Panc1 (cell line): ENCODE results near the gene PPP1R9B. TPM values are rescaled to one million over a fixed set of nuclear protein-coding genes. Genes with fewer than 3 reads are reported as not detected.

Source experiments
- ATAC-seq: fragments of 200-7000 bp; cut with Tn5 transposase; 2 replicates; pipeline ENCODE4 v1.9.1; 2020; ENCODE audit warnings: mild to moderate bottlenecking, moderate library complexity
- BruUV-seq: library from RNA; stranded (reverse); fragments of 400-500 nt; replicated peaks from 2 replicates; lab custom pipeline; 2021; lab: Mats Ljungman, UMichigan
- CTCF ChIA-PET: fragments of 300-600 bp; sonication (Branson Sonifier 250); formaldehyde crosslinking; loops from one replicate; lab custom pipeline; 2022; ENCODE audit warnings: antibody characterized with exemption; lab: Charles Lee
- POLR2A ChIA-PET: fragments of 300-600 bp; sonication (Branson Sonifier 250); formaldehyde crosslinking; loops from one replicate; lab custom pipeline; 2022; ENCODE audit warnings: antibody characterized with exemption; lab: Charles Lee
- DNase-seq: peaks from one replicate; pipeline ENCODE4 v3.0.0-alpha.2; 2010; ENCODE audit warnings: low read depth, low spot score
- H3K27ac ChIP-seq: 2 replicates; pipeline ENCODE4 v1.5.1; 2011; ENCODE audit warnings: mild to moderate bottlenecking, low read length, inconsistent platforms
- H3K27me3 ChIP-seq: fragments of 200-500 bp; sonication (Bioruptor generic); 2 replicates; pipeline ENCODE4 v1.6.0; 2014; ENCODE audit warnings: low read length, inconsistent platforms; ENCODE audit not compliant: control insufficient read depth, insufficient read depth
- H3K36me3 ChIP-seq: fragments of 200-500 bp; sonication (Bioruptor generic); 2 replicates; pipeline ENCODE4 v1.5.1; 2014; ENCODE audit warnings: inconsistent platforms, mild to moderate bottlenecking, low read length, moderate library complexity; ENCODE audit not compliant: control insufficient read depth, insufficient read depth
- H3K4me1 ChIP-seq: 2 replicates; pipeline ENCODE4 v1.5.1; 2011; ENCODE audit warnings: inconsistent platforms, mild to moderate bottlenecking, low read length, moderate library complexity; ENCODE audit not compliant: control insufficient read depth, insufficient read depth
- H3K4me3 ChIP-seq, 2 experiments: 2 replicates each; pipeline ENCODE4 v1.5.1; 2011 to 2012; ENCODE audit warnings: low read depth in 2 of 2, low read length in 2 of 2, mild to moderate bottlenecking in 2 of 2, inconsistent platforms in 1 of 2, moderate library complexity in 1 of 2
- H3K9me3 ChIP-seq: fragments of 200-500 bp; sonication (Bioruptor generic); 2 replicates; pipeline ENCODE4 v1.5.1; 2014; ENCODE audit warnings: low read depth, mild to moderate bottlenecking, inconsistent platforms, low read length, moderate library complexity; ENCODE audit not compliant: control insufficient read depth, insufficient read depth
- CTCF ChIP-seq: fragments of 450-650 bp; IDR thresholded peaks from 2 replicates; pipeline ENCODE4 v1.5.1; 2017; ENCODE audit warnings: mild to moderate bottlenecking
- POLR2AphosphoS5 ChIP-seq: IDR thresholded peaks from 2 replicates; pipeline ENCODE4 v1.6.1; 2012; ENCODE audit warnings: mild to moderate bottlenecking, low read depth, low read length, moderate library complexity
- REST ChIP-seq, 2 experiments: IDR thresholded peaks; 2 replicates each; pipeline ENCODE4 v1.6.1; 2011 to 2012; ENCODE audit warnings: low read depth in 2 of 2, control low read depth in 1 of 2, low read length in 1 of 2, mild to moderate bottlenecking in 1 of 2, moderate library complexity in 1 of 2; ENCODE audit not compliant: insufficient read depth in 1 of 2
- SIN3A ChIP-seq: IDR thresholded peaks from 2 replicates; pipeline ENCODE4 v1.6.1; 2012; ENCODE audit warnings: low read depth, mild to moderate bottlenecking, low read length, moderate library complexity, borderline replicate concordance; ENCODE audit not compliant: insufficient read depth
- TCF7L2 ChIP-seq: IDR thresholded peaks from 2 replicates; pipeline ENCODE4 v1.6.1; 2011; ENCODE audit warnings: mild to moderate bottlenecking, low read depth, low read length, inconsistent platforms
- in situ Hi-C: cut with HindIII; loops from 2 replicates; pipeline ENCODE4 v1.10.0; 2016; ENCODE audit warnings: low sequenced_read_pairs, low pct_unique_long_range_greater_than_20kb
- intact Hi-C: fragments of 100-400 bp; cut with micrococcal nuclease; formaldehyde crosslinking; loops from one replicate; pipeline ENCODE4 v1.10.0; 2022; ENCODE audit not compliant: unreplicated experiment
- total RNA-seq: library from RNA; stranded (reverse); gene quantifications from one replicate; pipeline ENCODE4 v1.2.1, GENCODE V29; 2021; ENCODE audit not compliant: unreplicated experiment

PPP1R9B gene
- total RNA-seq, 1 experiment from 2014 or later, result 114 TPM

DNA sequence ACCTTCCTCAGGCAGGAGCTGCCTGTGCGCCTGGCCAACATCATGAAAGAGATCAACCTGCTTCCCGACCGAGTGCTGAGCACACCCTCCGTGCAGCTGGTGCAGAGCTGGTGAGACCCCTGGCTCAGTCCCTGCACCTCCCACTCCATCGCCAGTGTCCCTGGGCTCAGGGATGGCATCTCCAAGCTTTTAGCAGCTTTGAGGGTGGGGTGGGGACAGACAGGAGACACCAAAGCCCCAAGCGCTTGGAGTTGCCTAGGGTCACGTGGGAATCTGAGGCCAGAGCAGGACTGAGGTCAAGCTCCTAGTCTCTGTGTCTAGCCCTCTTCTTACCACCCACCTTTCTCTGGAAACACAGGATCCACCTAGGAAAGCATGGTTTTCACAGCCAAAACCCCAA, 53.0 kb downstream of the PPP1R9B start:
- no peaks in the 10 kb centered on the region for H3K27me3 ChIP-seq
- peaks cover 2% of the 10 kb centered on the region; the same call in 1 of the 2 replicates for H3K36me3 ChIP-seq
- no peak overlapping the region for H3K4me3 ChIP-seq
- CTCF ChIA-PET, result no interaction called here
- POLR2A ChIA-PET, result no interaction called here
- H3K9me3 ChIP-seq, result no peaks in the 10 kb centered on the region
- TF ChIP-seq CTCF, result no peak
- no peak for TF ChIP-seq POLR2AphosphoS5
- no peak for TF ChIP-seq SIN3A
- no peak for TF ChIP-seq TCF7L2
- TF ChIP-seq REST (IDR thresholded peaks at IDR 0.05; ENCODE audit: insufficient read depth in 1 of 2, low read depth in 2 of 2, low read length in 1 of 2), result no peak
- no peak for ATAC-seq
- H3K27ac ChIP-seq, result no peak overlapping the region
- intact Hi-C loops (no loop called here), in situ Hi-C loops (no loop called here)
- BruUV-seq, result no TSS peak
- peaks cover 45% of the 10 kb centered on the region for H3K4me1 ChIP-seq
- no peak for DNase-seq

- ChIA-PET CTCF (no interaction called here), POLR2A (no interaction called here)
- Histone ChIP-seq H3K4me1 (peaks cover 39% of the 10 kb centered on the region), H3K4me3 (no peak overlapping the region), H3K9me3 (no peaks in the 10 kb centered on the region), H3K27ac (no peak overlapping the region), H3K27me3 (no peaks in the 10 kb centered on the region), H3K36me3 (peaks cover 2% of the 10 kb centered on the region; the same call in 1 of the 2 replicates)
- no TSS peak for BruUV-seq
- TF ChIP-seq TCF7L2, result no peak
- TF ChIP-seq SIN3A, result no peak
- no peak for TF ChIP-seq CTCF
- TF ChIP-seq REST (IDR thresholded peaks at IDR 0.05; ENCODE audit: insufficient read depth in 1 of 2, low read depth in 2 of 2, low read length in 1 of 2), result no peak
- TF ChIP-seq POLR2AphosphoS5, result no peak
- no peak for DNase-seq
- intact Hi-C loops (no loop called here), in situ Hi-C loops (no loop called here)
- no peak for ATAC-seq
Measured at GRCh38 chr17:50096758-50097157, 53.7 kb downstream of the PPP1R9B start.
